Stimulated activated naive CD8-positive, alpha-beta T cell treated with anti-CD3 and anti-CD28 coated beads, Interleukin-15, Interleukin-2, amounts not matched to agents 100 U/mL and 50 U/mL, for 24 hours (primary cell): ENCODE data around the gene AVPR1B.

Experiments
- ATAC-seq: fragments of 150-1000 bp; cut with Tn5 transposase; one replicate; pipeline ENCODE4 v1.10.0; 2021
- DNase-seq: peaks from one replicate; pipeline ENCODE4 v3.0.0; 2021

AVPR1B gene, protein sequence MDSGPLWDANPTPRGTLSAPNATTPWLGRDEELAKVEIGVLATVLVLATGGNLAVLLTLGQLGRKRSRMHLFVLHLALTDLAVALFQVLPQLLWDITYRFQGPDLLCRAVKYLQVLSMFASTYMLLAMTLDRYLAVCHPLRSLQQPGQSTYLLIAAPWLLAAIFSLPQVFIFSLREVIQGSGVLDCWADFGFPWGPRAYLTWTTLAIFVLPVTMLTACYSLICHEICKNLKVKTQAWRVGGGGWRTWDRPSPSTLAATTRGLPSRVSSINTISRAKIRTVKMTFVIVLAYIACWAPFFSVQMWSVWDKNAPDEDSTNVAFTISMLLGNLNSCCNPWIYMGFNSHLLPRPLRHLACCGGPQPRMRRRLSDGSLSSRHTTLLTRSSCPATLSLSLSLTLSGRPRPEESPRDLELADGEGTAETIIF

DNA sequence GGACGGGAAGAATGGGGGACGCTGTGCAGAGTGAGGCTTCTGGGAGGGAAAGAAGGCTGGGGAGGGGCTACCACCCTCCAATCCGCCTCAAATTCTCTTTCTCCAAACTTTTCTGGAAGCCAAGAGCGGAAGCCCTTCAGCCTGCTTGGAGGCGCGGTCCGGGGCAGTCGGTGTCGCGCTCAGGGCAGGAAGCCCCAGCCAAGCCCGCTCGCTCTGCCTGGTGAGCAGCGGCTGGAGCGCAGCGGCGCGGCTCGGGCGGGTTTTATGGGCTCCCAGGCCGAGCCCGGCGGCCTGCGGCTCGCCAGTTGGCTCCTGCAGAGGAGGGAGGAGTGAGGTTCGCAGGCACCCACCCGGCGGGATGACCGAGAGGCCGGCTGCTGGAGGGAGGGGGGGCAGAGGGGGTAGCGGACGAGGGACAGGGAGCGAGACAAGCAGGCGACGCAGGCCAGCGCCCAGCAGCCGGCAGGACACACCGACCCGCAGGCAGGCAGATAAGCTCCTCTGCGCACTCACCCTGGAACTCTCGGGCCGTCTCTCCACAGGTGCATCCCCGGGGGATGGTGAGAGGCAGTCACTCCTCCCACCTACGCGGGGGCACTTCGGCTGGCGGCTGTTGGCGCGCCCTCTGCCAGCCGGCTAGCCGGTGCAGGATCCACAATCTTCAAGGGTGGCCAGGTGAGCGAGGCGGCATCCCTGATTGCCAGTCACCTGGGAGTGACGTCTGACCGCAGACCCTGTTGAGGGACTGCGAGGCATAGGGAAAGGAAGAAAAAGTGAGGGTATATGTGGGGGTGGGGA, at the start of gene AVPR1B:
Gene AVPR1B (minus strand): TSS at position 238 of the 798 bp plus-strand sequence. CDS start 498 bp downstream, outside the sequence.
- DNase-seq (peak; percentile 49), ATAC-seq (peak; percentile 77)

DNA sequence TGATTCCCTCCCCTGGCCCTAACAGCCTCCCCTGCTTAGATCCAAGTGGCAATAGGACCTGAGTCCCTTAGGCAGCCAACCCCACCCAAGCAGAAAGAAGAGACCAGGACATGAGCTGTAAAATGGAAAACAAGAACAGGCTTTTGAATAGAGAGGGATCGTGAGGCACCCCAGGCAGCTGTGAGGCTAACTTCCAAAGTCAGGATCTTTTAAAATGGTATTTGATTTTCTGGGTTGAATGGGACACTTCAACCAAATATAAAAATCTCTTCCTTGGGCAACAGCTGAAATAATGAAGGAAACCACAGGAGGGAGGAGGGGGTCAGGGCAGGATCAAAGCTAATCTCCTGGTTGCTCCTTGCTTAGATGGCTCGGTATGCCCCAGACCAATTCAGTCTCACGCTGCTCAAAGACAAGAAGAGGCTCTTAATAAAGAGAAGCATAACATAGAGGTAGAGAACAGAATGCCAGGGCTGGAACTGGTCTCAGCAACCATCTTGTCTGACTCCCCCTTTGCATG, 28.6 kb upstream of the AVPR1B start:
- ATAC-seq, result no peak
- no peak for DNase-seq

DNA sequence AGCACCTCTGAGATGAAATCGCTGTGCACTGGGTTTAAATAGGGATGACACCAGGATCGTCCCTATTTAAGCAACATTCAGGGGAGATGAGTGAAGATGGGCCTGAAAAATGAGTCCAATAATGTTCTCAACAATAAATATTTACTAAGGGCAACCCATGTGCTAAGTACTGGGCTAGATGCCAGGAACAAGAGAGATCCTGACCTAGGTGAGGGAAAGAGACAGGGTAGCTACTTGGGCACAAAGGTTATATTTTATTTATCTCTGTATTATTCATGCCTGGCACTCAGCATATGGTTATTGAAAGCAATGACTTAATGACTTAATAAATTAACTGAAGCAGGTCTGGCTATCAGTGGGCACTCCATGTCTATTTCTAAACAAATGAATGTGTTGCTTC, 27.4 kb upstream of the AVPR1B start:
- DNase-seq (no peak), ATAC-seq (no peak)

DNA sequence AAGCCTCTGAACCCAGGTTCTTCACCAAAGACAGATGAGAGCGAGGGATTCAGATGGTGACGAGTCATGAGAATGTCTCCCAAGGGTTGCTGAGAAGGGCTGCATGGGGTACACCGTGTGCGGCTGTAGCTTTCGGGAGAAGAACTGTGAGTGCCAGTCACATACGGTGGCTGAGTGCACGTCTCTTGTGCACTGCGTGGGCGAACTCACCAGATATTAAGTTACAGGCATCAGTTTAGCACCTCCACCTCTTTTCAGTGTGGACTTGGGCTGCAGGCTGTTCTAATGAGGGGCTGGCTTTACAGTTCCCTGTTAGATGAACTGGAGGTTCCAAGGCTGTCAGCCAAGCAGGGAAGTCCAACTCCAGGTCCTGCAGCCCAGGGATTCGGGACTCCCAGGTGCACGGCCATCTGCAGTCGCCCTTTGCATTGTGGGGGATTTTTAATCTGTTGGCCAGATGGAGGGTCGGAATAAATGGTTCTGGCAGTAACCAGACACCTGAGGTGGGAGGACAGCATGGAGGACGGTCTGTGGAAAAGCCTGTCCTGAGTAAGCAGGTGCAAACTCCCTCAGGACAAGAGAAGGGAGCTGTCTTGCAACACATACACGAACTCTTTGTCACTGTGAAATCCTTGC, 26.5 kb upstream of the AVPR1B start:
- ATAC-seq, result no peak
- DNase-seq, result no peak

GRCh38 chr1:206142770-206143169, 25.6 kb upstream of the AVPR1B start:
- ATAC-seq, result peak; percentile 36
- no peak for DNase-seq

DNA sequence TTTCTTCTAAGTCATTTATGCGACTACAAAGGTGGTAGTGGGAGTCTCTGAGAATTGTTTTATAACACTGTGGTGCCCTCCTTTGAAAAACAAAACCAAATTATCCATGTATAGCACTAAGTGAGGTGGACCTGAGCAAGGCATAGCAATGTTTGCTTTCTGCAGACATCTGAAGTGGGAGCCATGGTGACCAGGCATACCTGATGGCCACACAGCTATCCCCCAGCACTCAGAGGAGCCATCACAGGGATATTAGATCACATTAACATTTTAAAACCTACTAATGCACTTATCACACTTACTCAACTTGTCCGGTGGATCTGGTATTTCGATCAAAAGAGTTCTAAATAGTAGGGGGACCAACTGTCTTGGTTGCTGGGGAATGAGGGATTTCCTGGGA, 24.8 kb upstream of the AVPR1B start:
- DNase-seq (no peak), ATAC-seq (no peak)

- DNase-seq (no peak), ATAC-seq (no peak)
Measured at GRCh38 chr1:206136241-206136640, 19.1 kb upstream of the AVPR1B start.

- ATAC-seq (no peak), DNase-seq (no peak)
Measured at GRCh38 chr1:206135248-206135647, 18.1 kb upstream of the AVPR1B start.

- DNase-seq, result no peak
- ATAC-seq, result no peak
Measured at GRCh38 chr1:206133751-206134415, 16.7 kb upstream of the AVPR1B start.

DNA sequence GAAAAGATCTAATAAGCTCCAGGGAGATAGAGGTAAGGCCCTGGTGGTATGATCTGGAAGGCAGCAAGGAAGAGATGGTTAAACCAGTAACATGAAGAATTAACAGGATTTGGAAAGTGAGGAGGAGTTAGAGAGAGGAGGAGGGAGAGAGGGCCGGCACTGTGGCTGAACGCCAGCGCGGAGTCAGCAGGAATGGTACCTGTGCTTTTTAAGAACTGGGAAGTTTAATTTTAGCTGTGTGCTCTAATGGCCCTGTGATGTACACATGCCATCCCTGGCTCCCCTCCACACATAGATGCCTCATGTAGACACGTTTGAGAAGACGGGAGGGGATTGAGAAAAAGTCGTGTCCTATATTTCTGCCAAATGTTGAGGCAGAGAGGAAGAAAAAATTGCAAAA, 13.8 kb upstream of the AVPR1B start:
- DNase-seq (no peak), ATAC-seq (no peak)

DNA sequence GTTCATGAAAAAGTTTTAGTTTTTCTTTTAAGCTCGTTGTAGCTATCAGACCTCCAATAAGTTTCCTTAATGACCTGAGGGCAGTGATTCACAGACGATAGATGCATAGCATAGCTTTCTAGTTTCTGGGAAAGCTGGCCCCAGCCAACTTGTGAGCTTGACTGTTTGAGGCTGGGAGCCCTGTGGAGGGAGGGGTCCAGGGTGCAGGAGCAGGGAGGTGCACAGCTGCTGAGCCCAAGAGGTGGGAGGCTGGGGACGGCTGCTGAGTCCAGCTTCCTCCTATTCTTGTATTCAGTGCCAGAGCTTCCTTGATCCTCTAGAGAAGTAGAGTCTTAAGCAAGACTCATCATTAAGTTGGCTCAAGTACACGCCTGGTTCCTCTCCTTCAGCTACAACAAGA, 11.0 kb upstream of the AVPR1B start:
- no peak for DNase-seq
- ATAC-seq, result no peak

DNA sequence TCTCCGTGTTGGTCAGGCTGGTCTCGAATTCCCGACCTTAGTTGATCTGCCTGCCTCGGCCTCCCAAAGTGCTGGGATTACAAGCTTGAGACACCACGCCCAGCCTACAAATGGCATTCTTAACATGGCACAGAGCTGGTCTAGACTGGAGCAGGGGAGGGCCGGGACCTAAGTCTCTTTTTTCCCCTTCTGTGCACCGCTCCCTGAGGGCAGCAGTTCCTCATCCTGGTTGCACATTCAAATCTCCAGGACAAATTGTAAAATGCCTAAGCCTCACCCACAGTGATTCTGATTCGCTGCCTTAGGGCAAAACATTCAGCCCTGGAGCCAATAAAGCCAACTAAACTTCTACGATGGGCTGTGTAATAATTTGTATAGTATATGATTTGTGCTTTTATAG, 10.1 kb upstream of the AVPR1B start:
- DNase-seq (no peak), ATAC-seq (no peak)

- ATAC-seq (no peak), DNase-seq (no peak)
Measured at GRCh38 chr1:206125346-206125745, 8.2 kb upstream of the AVPR1B start.

DNA sequence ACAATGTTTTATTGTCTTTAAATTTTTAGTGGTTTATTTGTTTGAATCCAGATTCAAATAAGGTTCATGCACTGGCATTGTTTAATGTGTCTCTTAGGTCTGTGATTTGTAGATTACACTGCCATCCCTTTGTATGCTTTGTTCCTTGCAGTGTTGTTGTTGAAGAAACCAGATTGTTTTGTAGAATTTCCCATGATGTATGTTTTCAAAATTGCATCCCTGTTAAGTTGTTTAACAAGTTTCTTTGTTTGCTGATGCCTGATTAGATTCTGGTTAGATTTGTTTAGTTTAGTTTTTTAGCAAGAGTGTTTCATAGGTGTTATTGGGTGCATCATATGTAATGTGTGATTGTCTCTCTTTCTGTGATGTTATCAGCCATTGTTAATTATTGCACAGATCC, 5.5 kb upstream of the AVPR1B start:
- DNase-seq (no peak), ATAC-seq (no peak)

- no peak for ATAC-seq
Measured at GRCh38 chr1:206121269-206121668, 4.1 kb upstream of the AVPR1B start.

DNA sequence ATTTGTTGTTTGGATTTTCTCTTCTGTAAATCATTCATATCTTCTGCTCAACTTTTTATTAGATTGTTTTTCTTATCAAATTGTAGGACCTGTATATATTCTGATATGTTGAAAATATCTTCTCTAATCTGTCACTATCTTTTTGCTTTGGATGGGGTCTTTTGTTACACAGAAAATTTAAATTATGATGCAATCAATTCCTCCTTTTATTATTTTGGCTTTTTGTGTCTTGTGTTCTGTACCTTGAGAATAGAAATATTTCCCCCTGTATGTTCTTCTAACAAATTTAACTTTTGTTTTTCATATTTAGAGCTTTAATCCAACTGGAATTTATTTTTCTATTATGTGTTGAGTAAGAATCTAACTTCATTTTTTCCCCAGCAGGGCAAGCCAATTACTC, 3.2 kb upstream of the AVPR1B start:
- DNase-seq (no peak), ATAC-seq (no peak)

More at GRCh38 chr1:206121269-206121668, 4.1 kb upstream of the AVPR1B start:
- DNase-seq, result no peak

- DNase-seq (no peak), ATAC-seq (no peak)
Measured at GRCh38 chr1:206116873-206117150, 376 bp downstream of the AVPR1B start.

DNA sequence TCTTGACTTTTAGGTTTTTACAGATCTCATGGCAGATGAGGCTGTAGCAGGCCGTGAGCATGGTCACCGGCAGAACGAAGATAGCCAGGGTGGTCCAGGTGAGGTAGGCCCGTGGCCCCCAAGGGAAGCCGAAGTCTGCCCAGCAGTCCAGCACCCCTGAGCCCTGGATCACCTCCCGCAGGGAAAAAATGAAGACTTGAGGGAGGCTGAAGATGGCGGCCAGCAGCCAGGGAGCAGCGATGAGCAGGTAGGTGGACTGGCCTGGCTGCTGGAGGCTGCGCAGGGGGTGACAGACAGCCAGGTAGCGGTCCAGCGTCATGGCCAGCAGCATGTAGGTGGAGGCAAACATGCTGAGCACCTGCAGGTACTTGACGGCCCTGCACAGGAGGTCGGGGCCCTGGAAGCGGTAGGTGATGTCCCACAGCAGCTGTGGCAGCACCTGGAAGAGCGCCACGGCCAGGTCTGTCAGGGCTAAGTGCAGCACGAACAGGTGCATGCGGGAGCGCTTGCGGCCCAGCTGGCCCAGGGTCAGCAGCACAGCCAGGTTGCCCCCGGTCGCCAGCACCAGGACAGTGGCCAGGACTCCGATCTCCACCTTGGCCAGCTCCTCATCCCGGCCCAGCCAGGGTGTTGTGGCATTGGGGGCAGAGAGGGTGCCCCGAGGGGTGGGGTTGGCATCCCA, 856 bp downstream of the AVPR1B start:
- no peak for DNase-seq
- no peak for ATAC-seq

DNA sequence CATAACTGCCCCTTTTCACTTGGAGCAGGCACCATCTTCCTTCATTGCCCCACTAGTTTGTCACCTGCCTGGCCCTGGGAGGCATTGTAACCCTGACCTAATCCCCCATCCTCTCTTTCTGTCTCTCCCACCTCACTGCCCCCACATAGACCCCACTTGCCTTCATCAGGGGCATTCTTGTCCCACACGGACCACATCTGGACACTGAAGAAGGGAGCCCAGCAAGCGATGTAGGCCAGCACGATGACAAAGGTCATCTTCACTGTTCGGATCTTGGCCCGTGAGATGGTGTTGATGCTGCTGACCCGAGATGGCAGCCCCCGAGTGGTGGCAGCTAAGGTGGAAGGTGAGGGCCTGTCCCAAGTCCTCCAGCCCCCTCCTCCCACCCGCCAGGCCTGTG, 1.4 kb downstream of the AVPR1B start:
- no peak for ATAC-seq
- no peak for DNase-seq

DNA sequence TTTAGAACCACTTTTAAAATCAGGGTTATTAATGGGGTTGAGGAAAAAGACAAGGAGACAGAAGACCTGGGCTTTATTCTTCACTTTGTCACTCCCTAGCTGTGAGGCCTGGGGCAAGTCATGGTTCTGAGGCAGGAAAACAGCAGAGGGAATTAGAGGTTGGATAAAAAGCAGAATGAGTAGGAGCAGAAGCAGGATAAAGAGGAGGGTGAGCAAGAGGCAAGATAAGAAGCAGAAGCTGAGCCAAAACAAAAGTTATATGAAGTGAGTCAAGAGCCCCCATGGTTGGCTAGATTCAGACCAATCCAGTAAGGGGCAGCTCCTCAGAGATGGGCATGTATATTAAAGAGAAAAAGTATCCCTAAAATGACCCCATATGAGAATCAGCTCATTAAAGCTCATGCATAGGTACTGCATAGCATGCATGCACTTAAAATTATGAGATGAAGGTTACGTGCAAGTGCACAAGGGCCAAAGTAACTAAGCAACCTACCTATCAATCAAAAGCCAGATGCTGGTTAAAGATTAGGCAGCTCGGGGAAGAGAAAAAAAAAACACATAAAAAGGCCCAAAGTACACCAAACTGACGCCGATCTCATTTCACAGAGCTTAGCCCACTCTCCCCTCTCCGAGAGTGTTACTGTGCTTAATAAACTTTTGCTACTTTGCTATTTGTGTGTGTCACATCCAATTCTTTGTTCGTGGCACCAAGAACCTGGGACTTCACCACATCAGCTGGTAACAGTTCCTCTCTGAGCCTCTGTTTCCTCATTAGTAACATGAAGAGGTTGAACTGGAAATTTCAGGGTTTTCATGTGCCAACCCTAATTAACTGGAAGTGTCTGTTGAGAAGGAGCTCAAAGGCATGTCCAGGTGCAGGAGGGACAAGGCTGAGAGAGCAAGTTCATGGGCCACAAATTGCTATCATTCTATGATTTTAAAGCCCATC, 2.2 kb downstream of the AVPR1B start:
- DNase-seq, result no peak
- no peak for ATAC-seq
